ENCODE results near the gene SH3BGR.
"Not testable (repeated sequence)": the region's sequence is repeated elsewhere in the genome, so short reads cannot be mapped to it uniquely, and the experiment has no call there.

The SH3BGR gene

GRCh38 chr21:39451332-39452206 lies at the start of gene SH3BGR:
Gene SH3BGR, plus strand, starts transcription at chr21:39451970. Its CDS starts 127 bp downstream, at chr21:39452097.
- DNase-seq, result peak in 39 of 56 donors; percentile 15 to 86 (median 47)

GRCh38 chr21:39406065-39406464 lies 45.7 kb upstream of the SH3BGR start:
- no peak for DNase-seq

DNA sequence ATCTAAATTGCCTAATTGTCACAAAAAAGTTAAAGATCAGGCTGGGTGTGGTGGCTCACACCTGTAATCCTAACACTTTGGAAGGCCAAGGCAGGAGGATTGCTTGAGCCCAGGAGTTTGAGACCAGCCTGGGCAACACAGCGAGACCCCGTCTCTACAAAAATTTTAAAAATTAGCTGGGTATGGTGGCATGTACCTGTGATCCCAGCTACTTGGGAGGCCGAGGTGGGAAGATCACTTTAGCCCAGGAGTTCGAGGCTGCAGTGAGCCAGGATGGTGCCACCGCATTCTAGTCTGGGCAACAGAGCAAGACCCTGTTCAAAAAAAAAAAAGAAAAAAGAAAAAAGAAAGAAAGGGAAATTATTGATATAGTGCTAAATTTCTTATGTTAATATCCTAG lies 32.6 kb upstream of the SH3BGR start:
- not testable (repeated sequence) for DNase-seq

GRCh38 chr21:39422527-39423241 lies 29.1 kb upstream of the SH3BGR start:
- no peak for DNase-seq

DNA sequence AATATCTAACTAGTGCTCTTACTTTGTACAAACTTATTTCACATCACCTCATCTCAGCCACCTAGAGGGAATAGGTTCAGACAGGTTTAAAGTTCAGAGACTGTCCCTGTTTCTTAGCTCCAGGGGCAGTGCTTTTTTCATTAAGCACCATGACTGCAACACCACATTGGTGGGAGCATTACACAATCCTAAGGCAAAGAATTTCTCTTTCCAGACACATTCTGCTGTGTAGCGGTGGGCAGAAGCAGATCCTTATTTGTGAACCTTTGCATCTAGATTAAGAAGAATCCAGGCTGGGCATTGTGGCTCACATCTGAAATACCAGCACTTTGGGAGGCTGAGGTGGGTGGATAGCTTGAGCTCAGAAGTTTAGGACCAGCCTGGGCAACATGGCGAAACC lies 22.3 kb upstream of the SH3BGR start:
- no peak for DNase-seq

DNA sequence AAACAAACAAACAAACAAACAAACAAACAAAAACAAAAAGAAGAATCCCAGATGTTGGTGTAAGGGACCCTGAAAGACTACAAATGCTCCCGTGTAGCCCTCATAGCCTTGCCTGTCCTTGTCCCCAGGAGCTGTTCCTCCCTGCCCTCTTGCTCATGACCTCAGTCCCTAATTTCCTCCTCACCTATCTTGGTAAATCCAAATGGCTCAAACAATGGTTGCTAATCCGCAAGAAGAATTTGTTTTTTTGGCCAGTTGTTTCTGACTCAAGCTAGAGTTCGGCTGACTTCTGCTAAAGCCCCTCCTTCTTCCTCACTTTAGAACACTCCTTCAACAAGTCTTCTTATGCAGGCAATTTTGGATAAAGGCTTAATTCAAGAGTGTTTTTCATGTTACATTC lies 21.8 kb upstream of the SH3BGR start:
- no peak for DNase-seq

DNA sequence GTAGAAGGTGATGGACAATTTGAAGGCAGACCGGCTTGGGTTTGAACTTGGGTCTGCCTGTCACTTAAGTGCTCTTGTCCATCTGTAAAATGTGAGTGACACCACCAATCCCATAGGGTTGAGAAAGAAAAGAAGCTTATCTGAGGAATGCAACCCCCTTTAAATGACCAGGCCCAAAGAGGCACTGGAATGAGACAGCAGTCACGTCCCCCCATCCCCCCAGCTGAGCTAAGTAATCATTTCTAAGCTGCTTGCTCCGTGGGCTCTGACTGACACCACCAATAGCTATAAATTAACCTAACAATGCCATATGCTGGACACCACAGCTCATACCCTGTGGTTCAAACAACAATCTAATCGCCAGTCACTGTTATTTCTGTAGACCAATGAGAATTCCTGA lies 21.3 kb upstream of the SH3BGR start:
- DNase-seq, result no peak

DNA sequence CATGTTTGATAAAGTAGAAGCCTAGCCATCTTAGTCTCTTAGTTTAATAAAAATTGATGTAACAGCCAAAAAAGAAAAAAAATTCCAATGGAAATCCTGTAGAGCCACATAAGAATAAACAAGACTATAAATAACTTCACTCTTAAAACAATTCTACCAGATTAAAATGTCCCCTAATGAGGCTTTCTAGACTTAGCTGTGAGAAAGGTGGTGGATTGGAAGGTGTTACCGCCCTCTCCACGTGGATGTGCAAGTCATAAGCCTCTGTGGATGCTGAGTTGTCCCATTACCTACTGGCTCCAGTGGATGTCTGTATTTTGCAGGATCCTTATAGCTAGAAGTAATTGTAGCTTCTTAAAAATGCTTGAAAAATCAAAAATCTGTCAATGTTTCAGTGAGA lies 20.8 kb upstream of the SH3BGR start:
- no peak for DNase-seq

- DNase-seq, result no peak
Observed at GRCh38 chr21:39434950-39435349, 16.8 kb upstream of the SH3BGR start.

GRCh38 chr21:39439232-39439631 lies 12.5 kb upstream of the SH3BGR start:
- no peak for DNase-seq

DNA sequence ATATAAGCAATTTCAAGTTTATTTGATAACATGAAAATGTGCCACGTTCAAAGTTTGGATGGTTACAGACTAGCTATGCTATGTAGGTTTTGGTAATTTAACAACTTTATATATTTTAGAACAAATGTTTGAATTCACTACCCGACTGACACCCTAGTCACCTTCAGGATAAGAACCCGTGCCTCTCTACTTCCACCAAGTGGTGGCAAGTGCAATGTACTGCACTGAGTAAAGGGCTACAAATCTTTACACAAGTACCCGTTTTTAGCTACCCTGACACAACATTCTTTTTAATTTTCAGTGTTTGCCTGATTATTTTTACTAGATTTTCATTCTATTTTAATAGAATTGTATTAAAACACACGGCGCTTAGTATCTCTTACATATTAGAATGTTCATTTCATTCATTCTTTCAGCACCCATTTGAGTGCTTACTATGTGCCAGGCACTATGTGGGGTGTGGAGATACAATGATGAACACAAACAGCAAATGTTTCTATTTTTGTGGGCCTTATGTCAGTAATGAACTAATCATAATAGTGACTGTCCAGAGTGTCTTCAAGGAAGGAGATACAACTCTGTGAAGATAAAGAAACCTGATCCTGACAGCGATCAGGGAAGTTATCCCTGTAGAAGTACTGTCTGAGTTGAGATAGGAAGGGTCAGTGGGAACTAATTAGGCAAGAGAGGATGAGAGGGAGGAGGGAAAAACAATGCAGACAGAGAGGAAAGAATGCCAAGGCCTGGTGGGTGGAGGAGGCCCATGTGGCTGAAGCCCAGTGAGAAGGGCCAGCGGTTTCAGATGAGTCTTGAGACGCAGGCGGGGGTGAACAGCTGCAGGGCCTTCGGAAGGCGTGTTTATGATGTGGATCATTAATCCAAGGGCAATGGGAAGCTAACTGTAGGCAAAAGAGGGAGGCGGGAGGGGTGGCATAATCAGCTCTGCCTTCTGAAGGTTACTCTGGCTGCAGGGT lies 10.0 kb upstream of the SH3BGR start:
- DNase-seq, result peak in 4 of 56 donors; percentile 2 to 13 (median 7)

DNA sequence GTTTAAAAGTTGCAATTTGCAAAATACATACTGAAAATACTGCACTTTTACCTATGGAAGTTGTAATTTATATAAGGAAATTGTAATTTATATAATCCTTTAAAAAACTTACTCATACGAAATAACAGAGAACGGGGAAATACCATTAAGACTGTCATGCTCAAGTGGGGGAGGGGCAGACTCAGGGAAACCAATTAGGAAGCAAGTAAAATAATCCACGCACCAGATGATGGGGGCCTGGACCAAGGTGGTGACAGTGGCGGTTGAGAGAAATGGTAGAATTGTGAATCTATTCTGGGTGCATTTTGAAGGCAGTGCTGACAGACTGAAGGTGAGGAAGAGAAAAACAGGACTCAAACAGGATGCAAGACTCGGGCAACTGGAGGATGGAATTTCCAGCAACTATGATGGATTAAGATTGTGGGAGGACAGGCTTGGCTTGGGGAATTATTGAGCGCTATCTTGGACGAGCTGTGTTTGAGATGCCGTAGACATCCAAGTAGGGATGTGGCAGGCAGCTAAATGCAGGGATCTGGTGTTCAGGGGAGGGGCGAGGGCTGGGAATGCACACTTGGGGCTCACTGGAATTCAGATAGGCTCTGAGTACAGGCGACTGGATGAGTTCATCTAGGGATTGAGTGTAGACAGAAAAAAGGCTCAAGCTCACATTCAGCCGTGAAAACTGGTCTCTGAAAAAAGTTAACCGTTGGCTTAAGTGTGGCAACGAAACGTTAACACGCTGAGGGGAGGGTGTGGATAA lies 7.2 kb upstream of the SH3BGR start:
- DNase-seq, result peak in 10 of 56 donors; percentile 10 to 41 (median 24)

GRCh38 chr21:39445321-39446269 lies 6.2 kb upstream of the SH3BGR start, which contains the start of gene LCA5L:
Gene LCA5L, minus strand, starts transcription at chr21:39445778. Its CDS starts 17,285 bp downstream, at chr21:39428493.
- DNase-seq, result peak; percentile 5 to 92 (median 77)

DNA sequence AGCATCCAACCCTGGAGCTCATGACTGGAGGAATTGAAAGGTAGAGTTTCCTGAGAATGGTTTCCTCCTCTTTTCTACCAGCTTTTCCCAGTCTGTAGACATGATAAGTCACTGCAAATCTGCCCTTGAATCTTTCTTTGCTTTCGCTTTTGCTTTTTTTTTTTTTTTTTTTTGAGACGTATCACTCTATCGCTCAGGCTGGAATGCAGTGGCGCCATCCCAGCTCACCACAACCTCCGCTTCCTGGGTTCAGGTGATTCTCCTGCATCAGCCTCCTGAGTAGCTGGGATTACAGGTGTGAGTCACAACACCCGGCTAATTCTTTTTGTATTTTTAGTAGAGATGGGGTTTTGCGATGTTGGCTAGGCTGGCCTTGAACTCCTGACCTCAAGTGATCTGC lies 4.5 kb upstream of the SH3BGR start:
- no peak for DNase-seq

DNA sequence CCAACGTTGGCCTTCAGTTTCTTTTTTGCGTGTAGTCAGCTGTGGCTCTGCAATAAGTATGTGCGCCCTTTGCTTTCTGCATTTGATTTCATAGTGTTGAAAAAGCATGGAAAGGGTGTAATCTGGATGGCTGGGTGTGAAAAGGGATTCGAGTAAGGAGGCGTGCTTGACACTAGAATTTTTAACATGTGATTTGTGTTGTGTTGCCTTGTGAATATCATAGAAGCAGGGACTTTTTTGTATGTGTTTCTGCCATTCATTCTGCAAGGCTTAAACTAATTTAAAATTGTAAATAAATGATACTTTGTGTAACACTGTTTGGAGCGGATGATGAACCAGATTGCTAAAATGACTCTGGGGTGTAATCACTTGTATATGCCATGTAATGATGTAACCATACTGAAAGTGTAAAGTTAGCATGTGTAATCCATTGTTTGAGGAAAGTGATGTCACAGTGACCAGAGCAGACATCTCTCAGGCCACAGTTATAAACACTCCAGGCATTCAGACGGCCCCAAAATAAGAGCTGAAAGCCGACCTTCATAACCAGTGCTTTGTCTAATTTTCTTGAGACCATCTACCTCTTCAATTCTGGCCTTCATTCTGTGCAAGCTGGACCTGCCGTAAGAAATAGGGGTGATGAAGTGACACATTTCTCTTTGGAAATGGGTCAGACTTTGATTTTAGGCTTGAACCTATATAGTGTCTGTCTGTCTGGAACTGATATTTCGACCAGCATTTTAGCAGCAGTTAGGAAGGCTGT lies 618 bp downstream of the SH3BGR start:
- DNase-seq, result peak in 19 of 56 donors; percentile 4 to 61 (median 36)

DNA sequence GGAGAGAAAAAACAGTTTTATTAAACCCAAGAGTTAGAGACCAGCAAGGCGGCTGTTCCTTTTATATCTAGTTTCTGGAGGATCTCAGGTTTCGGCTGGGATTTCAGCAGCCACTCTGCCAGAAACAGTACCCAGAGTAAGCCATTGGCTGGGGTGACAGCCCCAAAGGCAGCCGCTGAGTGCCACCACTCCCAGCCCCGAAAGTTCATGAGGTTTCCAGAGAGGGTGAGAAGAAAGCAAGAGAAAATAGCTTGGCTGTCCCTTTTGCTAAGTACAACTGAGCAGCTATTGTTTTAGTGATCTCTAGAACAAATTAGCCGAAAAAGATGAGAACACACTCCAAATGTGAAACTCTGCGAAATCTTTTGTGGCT lies 1.2 kb downstream of the SH3BGR start:
- DNase-seq, result peak in 23 of 56 donors; percentile 5 to 60 (median 25)

- DNase-seq, result no peak
Observed at GRCh38 chr21:39453571-39454179, 1.9 kb downstream of the SH3BGR start.

Measured in amygdala (tissue), 56 donors.